ENCODE data around the gene SLC24A3. TPM values are rescaled to one million over a fixed set of nuclear protein-coding genes. Genes with fewer than 3 reads are reported as not detected.

The SLC24A3 gene
- total and polyA plus RNA-seq, 2 experiments from 2014 or later = 0.81 to 2.5 TPM

DNA sequence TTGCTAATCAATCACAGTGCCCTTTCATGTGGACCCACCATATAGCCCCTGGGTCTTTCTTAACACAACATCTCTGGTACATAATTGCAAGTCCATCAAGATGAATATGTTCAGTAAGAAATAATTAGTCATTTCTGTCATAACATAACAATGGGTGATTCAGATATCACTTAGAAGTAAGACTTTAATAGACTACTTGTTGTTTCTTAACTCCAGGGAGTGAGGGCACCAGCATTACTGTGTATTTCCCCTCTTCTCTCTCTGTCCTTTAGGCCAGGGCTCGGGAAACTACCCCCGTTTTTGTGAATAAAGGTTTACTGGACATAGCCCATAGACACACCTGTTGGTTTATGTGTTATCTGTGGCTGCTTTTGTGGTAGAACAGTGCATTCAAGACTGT is 123.5 kb downstream of the SLC24A3 start (continued):
- TF ChIP-seq ZNF114 (CRISPR knock-in tag; IDR thresholded peaks at IDR 0.05) (no peak), POLR2AphosphoS5 (IDR thresholded peaks at IDR 0.05; ENCODE audit: low read depth) (no peak), ZNF331 (CRISPR knock-in tag; IDR thresholded peaks at IDR 0.05; ENCODE audit: low read depth) (no peak)

DNA sequence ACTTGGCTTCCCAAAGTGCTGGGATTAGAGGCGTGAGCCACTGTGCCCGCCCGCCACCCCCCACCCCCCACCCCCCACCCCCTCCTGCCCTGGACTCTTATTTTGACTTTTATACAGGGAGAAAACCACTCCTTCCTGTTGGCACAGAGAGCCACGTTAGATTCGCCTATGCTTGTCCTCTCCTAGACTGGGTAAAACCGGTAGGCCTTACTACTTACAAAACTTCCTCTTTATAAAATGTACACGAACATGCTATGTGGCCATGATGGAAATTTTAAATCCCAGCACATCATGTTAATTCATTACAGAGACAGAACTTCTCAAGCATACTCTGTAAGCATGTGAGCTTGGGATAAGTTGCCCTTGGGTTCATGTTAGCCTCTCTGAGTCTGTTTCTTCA is 124.2 kb downstream of the SLC24A3 start:
- no peak overlapping the region for H2AFZ ChIP-seq
- Mint-ChIP-seq H3K4me1 (no peaks in the 10 kb centered on the region), H3K36me3 (ENCODE audit: low read depth) (no peaks in the 10 kb centered on the region), H3K4me3 (no peak overlapping the region), H3K27ac (no peak overlapping the region), H3K27me3 (ENCODE audit: insufficient read depth, low read depth, poor library complexity) (peaks cover 5% of the 10 kb centered on the region), H3K9me3 (no peaks in the 10 kb centered on the region)
- no peaks in the 10 kb centered on the region for H3K9me2 ChIP-seq (ENCODE audit: insufficient read depth)
- no peaks in the 10 kb centered on the region for H3K79me2 ChIP-seq (replicated peaks; ENCODE audit: insufficient read depth)
- H3K4me1 ChIP-seq (ENCODE audit: insufficient read depth) = no peaks in the 10 kb centered on the region
- no peaks in the 10 kb centered on the region for H3K27me3 ChIP-seq (ENCODE audit: insufficient read depth)
- TF ChIP-seq EZH2phosphoT487 (IDR thresholded peaks at IDR 0.05; ENCODE audit: unreplicated experiment) (no peak), CREB1 (CRISPR knock-in tag; IDR thresholded peaks at IDR 0.05; ENCODE audit: low read depth) (no peak), NANOG (IDR thresholded peaks at IDR 0.05; ENCODE audit: borderline replicate concordance) (no peak), STAT1 (IDR thresholded peaks at IDR 0.05; ENCODE audit: unreplicated experiment) (no peak)
- TF ChIP-seq, protein P1, sequence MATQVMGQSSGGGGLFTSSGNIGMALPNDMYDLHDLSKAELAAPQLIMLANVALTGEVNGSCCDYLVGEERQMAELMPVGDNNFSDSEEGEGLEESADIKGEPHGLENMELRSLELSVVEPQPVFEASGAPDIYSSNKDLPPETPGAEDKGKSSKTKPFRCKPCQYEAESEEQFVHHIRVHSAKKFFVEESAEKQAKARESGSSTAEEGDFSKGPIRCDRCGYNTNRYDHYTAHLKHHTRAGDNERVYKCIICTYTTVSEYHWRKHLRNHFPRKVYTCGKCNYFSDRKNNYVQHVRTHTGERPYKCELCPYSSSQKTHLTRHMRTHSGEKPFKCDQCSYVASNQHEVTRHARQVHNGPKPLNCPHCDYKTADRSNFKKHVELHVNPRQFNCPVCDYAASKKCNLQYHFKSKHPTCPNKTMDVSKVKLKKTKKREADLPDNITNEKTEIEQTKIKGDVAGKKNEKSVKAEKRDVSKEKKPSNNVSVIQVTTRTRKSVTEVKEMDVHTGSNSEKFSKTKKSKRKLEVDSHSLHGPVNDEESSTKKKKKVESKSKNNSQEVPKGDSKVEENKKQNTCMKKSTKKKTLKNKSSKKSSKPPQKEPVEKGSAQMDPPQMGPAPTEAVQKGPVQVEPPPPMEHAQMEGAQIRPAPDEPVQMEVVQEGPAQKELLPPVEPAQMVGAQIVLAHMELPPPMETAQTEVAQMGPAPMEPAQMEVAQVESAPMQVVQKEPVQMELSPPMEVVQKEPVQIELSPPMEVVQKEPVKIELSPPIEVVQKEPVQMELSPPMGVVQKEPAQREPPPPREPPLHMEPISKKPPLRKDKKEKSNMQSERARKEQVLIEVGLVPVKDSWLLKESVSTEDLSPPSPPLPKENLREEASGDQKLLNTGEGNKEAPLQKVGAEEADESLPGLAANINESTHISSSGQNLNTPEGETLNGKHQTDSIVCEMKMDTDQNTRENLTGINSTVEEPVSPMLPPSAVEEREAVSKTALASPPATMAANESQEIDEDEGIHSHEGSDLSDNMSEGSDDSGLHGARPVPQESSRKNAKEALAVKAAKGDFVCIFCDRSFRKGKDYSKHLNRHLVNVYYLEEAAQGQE (IDR thresholded peaks at IDR 0.05; ENCODE audit: unreplicated experiment) = no peak
- TF ChIP-seq, protein P2, sequence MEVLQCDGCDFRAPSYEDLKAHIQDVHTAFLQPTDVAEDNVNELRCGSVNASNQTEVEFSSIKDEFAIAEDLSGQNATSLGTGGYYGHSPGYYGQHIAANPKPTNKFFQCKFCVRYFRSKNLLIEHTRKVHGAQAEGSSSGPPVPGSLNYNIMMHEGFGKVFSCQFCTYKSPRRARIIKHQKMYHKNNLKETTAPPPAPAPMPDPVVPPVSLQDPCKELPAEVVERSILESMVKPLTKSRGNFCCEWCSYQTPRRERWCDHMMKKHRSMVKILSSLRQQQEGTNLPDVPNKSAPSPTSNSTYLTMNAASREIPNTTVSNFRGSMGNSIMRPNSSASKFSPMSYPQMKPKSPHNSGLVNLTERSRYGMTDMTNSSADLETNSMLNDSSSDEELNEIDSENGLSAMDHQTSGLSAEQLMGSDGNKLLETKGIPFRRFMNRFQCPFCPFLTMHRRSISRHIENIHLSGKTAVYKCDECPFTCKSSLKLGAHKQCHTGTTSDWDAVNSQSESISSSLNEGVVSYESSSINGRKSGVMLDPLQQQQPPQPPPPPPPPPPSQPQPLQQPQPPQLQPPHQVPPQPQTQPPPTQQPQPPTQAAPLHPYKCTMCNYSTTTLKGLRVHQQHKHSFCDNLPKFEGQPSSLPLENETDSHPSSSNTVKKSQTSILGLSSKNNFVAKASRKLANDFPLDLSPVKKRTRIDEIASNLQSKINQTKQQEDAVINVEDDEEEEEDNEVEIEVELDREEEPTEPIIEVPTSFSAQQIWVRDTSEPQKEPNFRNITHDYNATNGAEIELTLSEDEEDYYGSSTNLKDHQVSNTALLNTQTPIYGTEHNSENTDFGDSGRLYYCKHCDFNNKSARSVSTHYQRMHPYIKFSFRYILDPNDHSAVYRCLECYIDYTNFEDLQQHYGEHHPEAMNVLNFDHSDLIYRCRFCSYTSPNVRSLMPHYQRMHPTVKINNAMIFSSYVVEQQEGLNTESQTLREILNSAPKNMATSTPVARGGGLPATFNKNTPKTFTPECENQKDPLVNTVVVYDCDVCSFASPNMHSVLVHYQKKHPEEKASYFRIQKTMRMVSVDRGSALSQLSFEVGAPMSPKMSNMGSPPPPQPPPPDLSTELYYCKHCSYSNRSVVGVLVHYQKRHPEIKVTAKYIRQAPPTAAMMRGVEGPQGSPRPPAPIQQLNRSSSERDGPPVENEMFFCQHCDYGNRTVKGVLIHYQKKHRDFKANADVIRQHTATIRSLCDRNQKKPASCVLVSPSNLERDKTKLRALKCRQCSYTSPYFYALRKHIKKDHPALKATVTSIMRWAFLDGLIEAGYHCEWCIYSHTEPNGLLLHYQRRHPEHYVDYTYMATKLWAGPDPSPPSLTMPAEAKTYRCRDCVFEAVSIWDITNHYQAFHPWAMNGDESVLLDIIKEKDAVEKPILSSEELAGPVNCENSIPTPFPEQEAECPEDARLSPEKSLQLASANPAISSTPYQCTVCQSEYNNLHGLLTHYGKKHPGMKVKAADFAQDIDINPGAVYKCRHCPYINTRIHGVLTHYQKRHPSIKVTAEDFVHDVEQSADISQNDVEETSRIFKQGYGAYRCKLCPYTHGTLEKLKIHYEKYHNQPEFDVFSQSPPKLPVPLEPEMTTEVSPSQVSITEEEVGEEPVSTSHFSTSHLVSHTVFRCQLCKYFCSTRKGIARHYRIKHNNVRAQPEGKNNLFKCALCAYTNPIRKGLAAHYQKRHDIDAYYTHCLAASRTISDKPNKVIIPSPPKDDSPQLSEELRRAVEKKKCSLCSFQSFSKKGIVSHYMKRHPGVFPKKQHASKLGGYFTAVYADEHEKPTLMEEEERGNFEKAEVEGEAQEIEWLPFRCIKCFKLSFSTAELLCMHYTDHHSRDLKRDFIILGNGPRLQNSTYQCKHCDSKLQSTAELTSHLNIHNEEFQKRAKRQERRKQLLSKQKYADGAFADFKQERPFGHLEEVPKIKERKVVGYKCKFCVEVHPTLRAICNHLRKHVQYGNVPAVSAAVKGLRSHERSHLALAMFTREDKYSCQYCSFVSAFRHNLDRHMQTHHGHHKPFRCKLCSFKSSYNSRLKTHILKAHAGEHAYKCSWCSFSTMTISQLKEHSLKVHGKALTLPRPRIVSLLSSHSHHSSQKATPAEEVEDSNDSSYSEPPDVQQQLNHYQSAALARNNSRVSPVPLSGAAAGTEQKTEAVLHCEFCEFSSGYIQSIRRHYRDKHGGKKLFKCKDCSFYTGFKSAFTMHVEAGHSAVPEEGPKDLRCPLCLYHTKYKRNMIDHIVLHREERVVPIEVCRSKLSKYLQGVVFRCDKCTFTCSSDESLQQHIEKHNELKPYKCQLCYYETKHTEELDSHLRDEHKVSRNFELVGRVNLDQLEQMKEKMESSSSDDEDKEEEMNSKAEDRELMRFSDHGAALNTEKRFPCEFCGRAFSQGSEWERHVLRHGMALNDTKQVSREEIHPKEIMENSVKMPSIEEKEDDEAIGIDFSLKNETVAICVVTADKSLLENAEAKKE (CRISPR knock-in tag; IDR thresholded peaks at IDR 0.05) = no peak
- DNase-seq (ENCODE audit: low spot score) (no peak), ATAC-seq (no peak)
- no peaks in the 10 kb centered on the region for H4K20me1 ChIP-seq (replicated peaks; ENCODE audit: insufficient read depth)
- no peaks in the 10 kb centered on the region for H3F3A ChIP-seq (replicated peaks; ENCODE audit: low read depth)
- no peak overlapping the region for H3K27ac ChIP-seq (ENCODE audit: low read depth)
- H3K4me2 ChIP-seq = no peak overlapping the region
- no peak overlapping the region for H3K4me3 ChIP-seq
- H3K36me3 ChIP-seq (ENCODE audit: insufficient read depth) = no peaks in the 10 kb centered on the region
